Activated CD4-positive, CD25-positive, alpha-beta regulatory T cell treated with anti-CD3 and anti-CD28 coated beads, Interleukin-2, amount 50 U/mL, for 24 hours (primary cell): ENCODE data around the gene SPINT1.
A peak's percentile ranks its signal among the peaks of the same experiment; 100 is the strongest.
"Not testable (repeated sequence)": the region's sequence is repeated elsewhere in the genome, so short reads cannot be mapped to it uniquely, and the experiment has no call there.

Experiments
- ATAC-seq, 2 donors: fragments of 150-1000 bp; cut with Tn5 transposase; one replicate each; pipeline ENCODE4 v1.10.0; 2021; ENCODE audit warnings: mild to moderate bottlenecking in 1 of 2, moderate library complexity in 1 of 2

Gene SPINT1

GRCh38 chr15:40861147-40861546 is 17.3 kb downstream of the SPINT1 start:
- not testable (repeated sequence) for ATAC-seq

- no peak for ATAC-seq
These were observed 19.9 kb downstream of the SPINT1 start for GRCh38 chr15:40863660-40864270.

- ATAC-seq: no peak
These were observed 23.4 kb downstream of the SPINT1 start for GRCh38 chr15:40867199-40867598.

- no peak for ATAC-seq
These were observed 25.8 kb downstream of the SPINT1 start for GRCh38 chr15:40869686-40870085.

GRCh38 chr15:40870716-40871115 is 26.9 kb downstream of the SPINT1 start:
- no peak for ATAC-seq

GRCh38 chr15:40871749-40872617 is 28.1 kb downstream of the SPINT1 start:
- ATAC-seq: no peak

GRCh38 chr15:40872791-40873693 is 29.2 kb downstream of the SPINT1 start:
- ATAC-seq: no peak

GRCh38 chr15:40873694-40874561 is 30.1 kb downstream of the SPINT1 start, which contains the start of gene RHOV:
Gene RHOV (minus strand): TSS chr15:40874234. CDS start chr15:40874139, 95 bp downstream.
- peak; percentile 70 to 77 for ATAC-seq

GRCh38 chr15:40875991-40876730 is 32.3 kb downstream of the SPINT1 start:
- no peak for ATAC-seq

- ATAC-seq: no peak
These were observed 33.8 kb downstream of the SPINT1 start for GRCh38 chr15:40877694-40878093.

GRCh38 chr15:40878785-40879184 is 34.9 kb downstream of the SPINT1 start:
- ATAC-seq: peak; percentile 92 to 94

- no peak for ATAC-seq
These were observed 35.8 kb downstream of the SPINT1 start for GRCh38 chr15:40879609-40880008.

GRCh38 chr15:40881351-40881750 is 37.5 kb downstream of the SPINT1 start:
- no peak for ATAC-seq

GRCh38 chr15:40886586-40886985 is 42.7 kb downstream of the SPINT1 start:
- ATAC-seq: no peak

GRCh38 chr15:40889112-40889511 is 45.3 kb downstream of the SPINT1 start:
- ATAC-seq: no peak

GRCh38 chr15:40891138-40891537 is 47.3 kb downstream of the SPINT1 start:
- ATAC-seq: no peak

GRCh38 chr15:40891810-40892446 is 48.1 kb downstream of the SPINT1 start:
- no peak for ATAC-seq

GRCh38 chr15:40892447-40893012 is 48.7 kb downstream of the SPINT1 start:
- ATAC-seq: no peak

GRCh38 chr15:40893019-40893670 is 49.3 kb downstream of the SPINT1 start:
- no peak for ATAC-seq
